LNCAP (cell line): ENCODE measurements around the gene NETO2.

ENCODE experiments used
- CTCF ChIP-seq: fragments of 450-650 bp; IDR thresholded peaks from 2 replicates; pipeline ENCODE4 v1.5.1; 2017; ENCODE audit warnings: mild to moderate bottlenecking

Gene NETO2

GRCh38 chr16:47037746-47038458 lies 105.8 kb downstream of the NETO2 start:
- TF ChIP-seq CTCF, result peak; percentile 89

DNA sequence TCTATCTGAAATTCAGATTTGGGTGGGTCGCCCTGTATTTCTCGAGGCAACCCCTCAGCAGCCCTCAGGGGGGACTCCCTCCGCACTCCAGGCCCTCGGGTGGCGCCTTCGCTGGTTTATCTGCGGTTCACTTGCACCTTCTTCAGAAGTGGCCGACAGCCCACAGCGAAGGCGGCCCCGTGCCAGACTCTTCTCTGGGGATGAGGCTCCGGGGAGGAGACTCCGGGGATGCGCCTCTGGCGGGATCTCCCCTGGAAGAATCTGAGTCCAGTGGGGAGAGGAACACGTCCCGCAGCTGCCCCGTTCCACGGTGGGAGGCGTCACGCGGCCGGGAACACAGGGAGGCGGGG lies 106.4 kb downstream of the NETO2 start:
- no peak for TF ChIP-seq CTCF

DNA sequence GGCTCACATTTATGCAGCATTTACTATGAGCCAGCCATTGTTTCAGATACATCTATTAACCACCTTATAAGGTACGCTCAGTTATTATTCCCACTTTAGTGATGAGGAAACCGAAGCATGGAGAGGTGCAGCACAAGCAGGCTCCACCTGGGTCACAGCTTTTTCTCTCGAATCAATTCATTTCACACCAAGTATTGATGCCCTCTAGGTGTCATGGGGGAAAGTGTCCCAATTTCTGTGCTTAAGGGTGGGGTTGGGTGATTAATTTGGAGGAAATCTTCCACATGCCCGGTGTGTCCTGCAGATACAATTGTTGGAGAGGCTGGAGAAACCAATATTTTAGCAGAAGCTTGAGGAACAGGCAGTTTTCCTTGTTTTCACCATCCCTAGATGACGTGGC lies 107.5 kb downstream of the NETO2 start:
- TF ChIP-seq CTCF, result no peak

GRCh38 chr16:47035436-47035835 lies 108.3 kb downstream of the NETO2 start:
- no peak for TF ChIP-seq CTCF

DNA sequence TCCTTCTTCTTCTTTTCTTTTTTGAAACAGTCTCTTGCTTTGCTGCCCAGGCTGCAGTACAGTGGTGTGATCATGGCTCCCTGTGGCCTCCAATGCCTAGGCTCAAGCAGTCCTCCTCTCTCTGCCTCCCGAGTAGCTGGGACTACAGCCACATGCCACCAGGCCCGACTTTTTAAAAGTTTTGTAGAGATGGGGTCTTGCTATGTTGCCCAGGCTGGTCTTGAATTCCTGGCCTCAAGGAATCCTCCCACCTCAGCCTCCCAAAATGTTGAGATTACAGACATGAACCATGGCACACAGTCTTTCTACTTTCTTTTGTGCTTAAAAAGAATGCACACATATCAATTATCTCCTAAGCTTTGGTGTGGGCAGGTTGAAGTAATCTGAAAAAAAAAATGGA lies 109.3 kb downstream of the NETO2 start:
- no peak for TF ChIP-seq CTCF

DNA sequence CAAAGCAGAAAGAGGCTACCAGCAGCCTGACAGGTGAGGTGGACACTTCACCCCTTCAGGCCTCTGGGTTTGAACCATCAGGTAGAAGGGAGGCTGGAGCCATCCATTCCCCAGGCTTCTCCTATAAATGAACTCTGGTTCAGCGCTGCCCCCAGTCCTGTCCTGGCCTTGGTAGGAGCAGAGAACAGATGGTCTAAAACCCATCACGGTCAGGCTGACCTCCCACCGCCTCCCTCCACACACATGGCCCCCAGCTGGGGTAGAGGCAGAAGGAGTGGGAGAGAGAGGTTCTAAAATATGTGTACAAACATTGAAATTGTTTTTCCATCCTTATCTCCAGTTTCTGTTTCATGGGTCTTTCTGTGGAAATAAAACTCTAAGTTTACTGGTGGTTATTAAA lies 110.6 kb downstream of the NETO2 start:
- TF ChIP-seq CTCF, result no peak

DNA sequence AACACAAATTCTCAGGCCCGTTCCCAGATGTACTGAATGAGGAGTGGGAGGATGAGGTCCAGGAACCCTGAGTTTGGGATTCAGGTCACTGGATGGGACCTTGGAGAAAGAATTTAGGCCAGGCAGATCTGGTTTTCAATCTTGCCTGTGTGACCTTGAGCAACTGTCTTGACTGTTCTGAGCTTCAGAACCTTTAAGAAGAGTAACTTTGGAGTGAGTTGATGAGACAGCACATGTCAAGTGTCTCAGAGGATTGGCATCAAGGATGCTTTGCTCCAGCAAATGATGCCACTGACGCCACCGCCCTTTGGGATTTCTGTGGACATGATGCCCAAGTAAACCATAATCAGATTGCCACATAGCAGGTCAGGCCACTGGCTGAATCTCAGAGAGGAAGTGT lies 114.0 kb downstream of the NETO2 start:
- TF ChIP-seq CTCF, result no peak
